Gastroesophageal sphincter (tissue), 4 donors: Measurements from ENCODE around the gene STPG4. TPM values are rescaled to one million over a fixed set of nuclear protein-coding genes. Genes with fewer than 3 reads are reported as not detected.

Source experiments
- ATAC-seq: fragments of 150-250 bp; one replicate; pipeline ENCODE4 v1.9.1; 2016; ENCODE audit warnings: mild to moderate bottlenecking, moderate library complexity
- H3K27ac ChIP-seq, 4 donors: fragments of 200-600 bp; sonication (generic) in 3 of 4; 1 replicate in 3 of 4; 2 replicates in 1 of 4; pipeline ENCODE4 v1.5.1; 2016 to 2019
- H3K27me3 ChIP-seq: fragments of 200-600 bp; sonication (generic); one replicate; pipeline ENCODE4 v1.5.1; 2019
- H3K36me3 ChIP-seq, 2 donors: fragments of 200-600 bp; sonication (generic); one replicate each; pipeline ENCODE4 v1.5.1; 2019; ENCODE audit warnings: control low read depth in 1 of 2
- H3K4me1 ChIP-seq, 3 donors: fragments of 200-600 bp; sonication (generic); 1 replicate in 2 of 3; 2 replicates in 1 of 3; pipeline ENCODE4 v1.5.1; 2016 to 2019; ENCODE audit warnings: control low read depth in 2 of 3
- H3K4me3 ChIP-seq, 2 donors: fragments of 200-600 bp; sonication (generic); one replicate each; pipeline ENCODE4 v1.5.1; 2019; ENCODE audit warnings: mild to moderate bottlenecking in 1 of 2, moderate library complexity in 1 of 2
- H3K9me3 ChIP-seq, 3 donors: fragments of 200-600 bp; sonication (generic); one replicate each; pipeline ENCODE4 v1.5.1; 2017 to 2019; ENCODE audit warnings: control low read depth in 2 of 3
- CTCF ChIP-seq, 4 experiments: fragments of 200-600 bp in 2 of 4; fragments of 450-650 bp in 2 of 4; sonication (generic) in 1 of 4; IDR thresholded peaks; one replicate each; pipeline ENCODE4 v1.5.1; 2017 to 2019; ENCODE audit warnings: antibody characterized with exemption in 4 of 4, mild to moderate bottlenecking in 2 of 4, moderate library complexity in 2 of 4
- EP300 ChIP-seq: sonication (generic); formaldehyde crosslinking; IDR thresholded peaks from one replicate; pipeline ENCODE4 v1.6.1; 2017; ENCODE audit warnings: antibody characterized with exemption, mild to moderate bottlenecking
- POLR2A ChIP-seq, 2 donors: fragments of 450-650 bp; IDR thresholded peaks; one replicate each; pipeline ENCODE4 v1.6.1; 2017; ENCODE audit warnings: antibody characterized with exemption in 2 of 2, mild to moderate bottlenecking in 2 of 2, moderate library complexity in 1 of 2
- POLR2AphosphoS5 ChIP-seq: sonication (generic); formaldehyde crosslinking; IDR thresholded peaks from one replicate; pipeline ENCODE4 v1.6.1; 2017; ENCODE audit warnings: antibody characterized with exemption
- WGBS, 2 donors: methylation state at CpG; one replicate each; pipeline ENCODE4 v1.1.5; 2018; ENCODE audit warnings: low coverage in 1 of 2; 5-methylcytosine and 5-hydroxymethylcytosine counted together
- total RNA-seq, 4 donors: library from RNA; depleted of rRNA; stranded (reverse); fragments of >200 nt; gene quantifications; one replicate each; pipeline ENCODE4 v1.1.0, GENCODE V29; 2016

STPG4 gene
- total RNA-seq, 4 donors from 2014 or later: 0.23 to 0.67 TPM; not detected in 2

DNA sequence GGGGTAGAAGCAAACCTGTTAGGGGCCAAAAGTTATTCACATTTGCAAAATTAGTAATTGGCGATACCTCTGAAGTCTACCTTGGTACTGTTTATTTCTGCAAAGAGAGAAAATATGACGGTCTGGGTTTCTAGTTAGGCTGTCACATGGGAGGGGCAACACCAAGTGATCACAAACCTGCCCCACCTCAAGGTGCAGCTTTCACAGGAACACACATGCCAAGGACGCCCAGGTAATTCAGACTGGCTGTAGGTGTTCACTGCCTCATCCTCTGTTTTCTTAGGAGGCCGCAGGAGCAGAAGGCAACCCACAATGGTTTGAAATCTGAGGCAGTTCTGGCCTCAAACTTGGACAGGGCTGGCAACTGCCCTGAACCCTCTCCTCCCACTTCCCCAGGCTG is 56.2 kb downstream of the STPG4 start:
- Histone ChIP-seq H3K36me3 (no peaks in the 10 kb centered on the region), H3K27me3 (no peaks in the 10 kb centered on the region), H3K4me3 (no peak overlapping the region), H3K4me1 (peaks cover 0 to 6% (median 0%) of the 10 kb centered on the region in 3 donors), H3K27ac (no peak overlapping the region), H3K9me3 (no peaks in the 10 kb centered on the region)
- TF ChIP-seq POLR2A (IDR thresholded peaks at IDR 0.05) (no peak), EP300 (no peak), CTCF (IDR thresholded peaks at IDR 0.05) (no peak), POLR2AphosphoS5 (no peak)
- ATAC-seq: no peak
- WGBS, 2 donors: 80 to 87% methylated on average over 1 to 2 of the region's 4 CpGs

GRCh38 chr2:47097563-47097962 is 57.5 kb downstream of the STPG4 start:
- no peak for ATAC-seq
- no peaks in the 10 kb centered on the region for H3K9me3 ChIP-seq
- no peaks in the 10 kb centered on the region for H3K27me3 ChIP-seq
- 90% methylated on average over 2 of the region's 4 CpGs; no CpG with 5 or more reads in 1 of the 2 donors for WGBS, 2 donors
- peaks cover 0 to 6% (median 0%) of the 10 kb centered on the region in 3 donors for H3K4me1 ChIP-seq
- no peaks in the 10 kb centered on the region for H3K36me3 ChIP-seq
- TF ChIP-seq POLR2AphosphoS5: no peak
- no peak for TF ChIP-seq CTCF (IDR thresholded peaks at IDR 0.05)
- TF ChIP-seq POLR2A (IDR thresholded peaks at IDR 0.05): no peak
- TF ChIP-seq EP300: no peak
- no peak overlapping the region for H3K4me3 ChIP-seq
- no peak overlapping the region for H3K27ac ChIP-seq

DNA sequence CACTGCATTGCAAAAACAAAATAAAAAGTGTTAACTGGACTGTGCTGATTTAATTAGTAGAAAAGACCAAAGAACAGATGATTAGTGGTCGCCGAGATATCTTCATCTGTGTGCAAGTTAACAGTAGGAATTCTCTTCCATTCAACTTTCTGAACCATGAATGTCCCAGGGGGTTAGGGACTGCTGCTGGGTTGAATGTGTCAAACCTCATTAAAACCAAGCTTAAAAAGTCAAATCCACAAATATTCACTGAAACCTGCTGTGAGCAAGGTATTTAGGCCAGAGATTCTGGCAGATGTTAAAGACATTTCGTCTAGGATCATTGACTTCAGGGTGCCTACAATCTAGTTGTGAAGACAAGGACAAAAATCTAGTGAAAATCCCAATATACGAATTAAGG is 58.7 kb downstream of the STPG4 start:
- Histone ChIP-seq H3K4me3 (no peak overlapping the region), H3K27me3 (no peaks in the 10 kb centered on the region), H3K4me1 (peaks cover 0 to 6% (median 0%) of the 10 kb centered on the region in 3 donors), H3K36me3 (no peaks in the 10 kb centered on the region), H3K27ac (no peak overlapping the region), H3K9me3 (no peaks in the 10 kb centered on the region)
- no peak for ATAC-seq
- WGBS, 2 donors: 95 to 97% methylated on average over 3 to 4 of the region's 4 CpGs
- no peak for TF ChIP-seq POLR2AphosphoS5
- no peak for TF ChIP-seq POLR2A (IDR thresholded peaks at IDR 0.05)
- TF ChIP-seq EP300: no peak
- no peak for TF ChIP-seq CTCF (IDR thresholded peaks at IDR 0.05)

DNA sequence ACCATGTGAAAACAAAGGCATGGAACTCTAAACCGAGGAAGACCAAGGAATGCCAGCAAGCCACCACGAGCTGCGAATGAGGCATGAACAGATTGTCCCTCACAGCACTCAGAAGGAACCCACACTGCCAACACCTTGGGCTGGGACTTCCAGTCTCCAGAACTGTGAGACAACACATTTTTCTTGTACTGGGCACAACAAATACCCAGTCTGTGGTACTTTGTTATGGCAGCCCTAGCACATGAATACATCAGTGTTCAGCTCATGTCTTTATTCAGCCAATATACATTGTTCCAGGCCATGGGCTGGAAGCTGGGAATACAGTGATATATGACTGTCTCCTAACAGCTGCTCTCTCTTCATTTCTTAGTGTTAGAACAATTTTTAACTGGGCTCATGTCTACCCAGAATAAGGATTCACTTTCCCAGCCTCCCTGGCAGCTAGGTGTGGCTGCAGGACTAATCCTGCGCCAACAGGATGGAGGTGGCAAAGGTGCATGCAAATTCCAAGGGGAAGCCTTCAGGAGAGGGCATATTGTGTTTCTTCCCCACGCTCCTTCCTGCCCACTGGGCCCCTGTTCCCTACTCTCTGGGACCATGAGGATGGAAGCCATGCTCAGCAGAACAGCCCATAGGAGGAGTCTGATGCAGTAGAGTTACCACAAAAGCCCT is 59.6 kb downstream of the STPG4 start:
- Histone ChIP-seq H3K9me3 (no peaks in the 10 kb centered on the region), H3K4me1 (peaks cover 0 to 11% (median 4%) of the 10 kb centered on the region in 3 donors), H3K27ac (no peak overlapping the region), H3K4me3 (no peak overlapping the region), H3K27me3 (no peaks in the 10 kb centered on the region), H3K36me3 (no peaks in the 10 kb centered on the region)
- 92% methylated on average over 3 of the region's 5 CpGs; no CpG with 5 or more reads in 1 of the 2 donors for WGBS, 2 donors
- ATAC-seq: no peak
- no peak for TF ChIP-seq CTCF (IDR thresholded peaks at IDR 0.05)
- no peak for TF ChIP-seq POLR2A (IDR thresholded peaks at IDR 0.05)
- TF ChIP-seq POLR2AphosphoS5: no peak
- TF ChIP-seq EP300: no peak

GRCh38 chr2:47094511-47095142 is 60.5 kb downstream of the STPG4 start:
- Histone ChIP-seq H3K36me3 (no peaks in the 10 kb centered on the region), H3K4me1 (peaks cover 0 to 11% (median 4%) of the 10 kb centered on the region in 3 donors), H3K4me3 (no peak overlapping the region), H3K9me3 (no peaks in the 10 kb centered on the region), H3K27me3 (no peaks in the 10 kb centered on the region), H3K27ac (no peak overlapping the region)
- TF ChIP-seq CTCF (IDR thresholded peaks at IDR 0.05) (no peak), POLR2A (IDR thresholded peaks at IDR 0.05) (no peak), EP300 (no peak), POLR2AphosphoS5 (no peak)
- WGBS, 2 donors: 94 to 100% methylated on average over 1 to 5 of the region's 7 CpGs
- no peak for ATAC-seq
